HG03571 (cell line): ENCODE results near the gene CCT4.
"Not testable (repeated sequence)": the region's sequence is repeated elsewhere in the genome, so short reads cannot be mapped to it uniquely, and the experiment has no call there.

Experiments
- ATAC-seq: cut with Tn5 transposase; IDR thresholded peaks from one replicate; pipeline ENCODE4 v1.9.1; 2021; ENCODE audit not compliant: unreplicated experiment

The CCT4 gene

GRCh38 chr2:61879351-61879750 is 9.1 kb downstream of the CCT4 start:
- not testable (repeated sequence) for ATAC-seq

GRCh38 chr2:61878761-61879160 is 9.7 kb downstream of the CCT4 start:
- ATAC-seq, result no peak

GRCh38 chr2:61877571-61878245 is 10.7 kb downstream of the CCT4 start:
- ATAC-seq, result no peak

GRCh38 chr2:61876400-61876799 is 12.1 kb downstream of the CCT4 start:
- ATAC-seq, result no peak

- not testable (repeated sequence) for ATAC-seq
These were observed 21.9 kb downstream of the CCT4 start for GRCh38 chr2:61866482-61867089.

GRCh38 chr2:61862085-61862484 is 26.4 kb downstream of the CCT4 start:
- no peak for ATAC-seq

GRCh38 chr2:61857224-61857623 is 31.2 kb downstream of the CCT4 start:
- no peak for ATAC-seq

- no peak for ATAC-seq
These were observed 33.2 kb downstream of the CCT4 start for GRCh38 chr2:61855318-61855613.

GRCh38 chr2:61854564-61855317 is 33.7 kb downstream of the CCT4 start:
- peak; percentile 90 for ATAC-seq

- peak; percentile 77 for ATAC-seq
These were observed 34.5 kb downstream of the CCT4 start, which contains the start of gene FAM161A for GRCh38 chr2:61853847-61854563. Gene FAM161A, minus strand, starts transcription at chr2:61854060. Its CDS starts 19 bp downstream, at chr2:61854041.

- peak; percentile 45 for ATAC-seq
These were observed 35.2 kb downstream of the CCT4 start for GRCh38 chr2:61853086-61853846.

GRCh38 chr2:61851270-61851669 is 37.2 kb downstream of the CCT4 start:
- not testable (repeated sequence) for ATAC-seq

- ATAC-seq, result no peak
These were observed 43.1 kb downstream of the CCT4 start for GRCh38 chr2:61845320-61845719.

- no peak for ATAC-seq
These were observed 47.2 kb downstream of the CCT4 start for GRCh38 chr2:61841286-61841685.

- ATAC-seq, result no peak
These were observed 53.6 kb downstream of the CCT4 start for GRCh38 chr2:61834893-61835292.

- no peak for ATAC-seq
These were observed 54.5 kb downstream of the CCT4 start for GRCh38 chr2:61833971-61834370.

- ATAC-seq, result no peak
These were observed 56.1 kb downstream of the CCT4 start for GRCh38 chr2:61832183-61832841.

GRCh38 chr2:61822255-61822654 is 66.2 kb downstream of the CCT4 start:
- ATAC-seq, result no peak
